K562 (cell line): ENCODE data around the gene TRUB1. TPM values are rescaled to one million over a fixed set of nuclear protein-coding genes. Genes with fewer than 3 reads are reported as not detected.

Experiments
- ATAC-seq: fragments of 200-7000 bp; cut with Tn5 transposase; 3 replicates; pipeline ENCODE4 v1.9.1; 2020; ENCODE audit warnings: moderate library complexity
- BruUV-seq: library from RNA; stranded (reverse); fragments of 400-500 nt; replicated peaks from 2 replicates; lab custom pipeline; 2021; lab: Mats Ljungman, UMichigan
- CTCF ChIA-PET: fragments of 300-600 bp; formaldehyde crosslinking; extraction: SDS; loops from one replicate; lab custom pipeline; 2021; ENCODE audit warnings: low intra/inter-chr PET ratio; lab: Yijun Ruan, JAX
- POLR2A ChIA-PET: fragments of 300-600, 350-650 bp; sonication (Branson Sonifier 250); formaldehyde crosslinking; extraction: SDS; loops from one replicate; lab custom pipeline; 2021; ENCODE audit warnings: antibody characterized with exemption, inconsistent platforms; lab: Yijun Ruan, JAX
- DNase-seq, 4 experiments: peaks; one replicate each; pipeline versions ENCODE4 v3.0.0 to v3.0.0-alpha.2; 2011 to 2018; ENCODE audit warnings: low spot score in 3 of 4, mixed read lengths in 3 of 4; ENCODE audit errors: extremely low read depth in 1 of 4
- FAIRE-seq: peaks from 2 replicates; lab custom pipeline; 2011; peaks lifted over from hg19 to GRCh38; lab: Jason Lieb, UNC
- H2AFZ ChIP-seq: 2 replicates; pipeline ENCODE4 v1.6.0; 2011; ENCODE audit warnings: low read depth, low read length, control low read depth, inconsistent platforms
- H3K27ac ChIP-seq: fragments of 200-600 bp; 3 replicates; pipeline ENCODE4 v1.8.0; 2011; ENCODE audit warnings: low read depth, mild to moderate bottlenecking, control low read depth, inconsistent platforms, low read length, moderate library complexity, mixed read lengths; ENCODE audit errors: extremely low read depth
- H3K27me3 ChIP-seq, 2 experiments: fragments of 300-600 bp in 1 of 2; 2 replicates in 1 of 2; 3 replicates in 1 of 2; pipeline versions ENCODE4 v1.6.0 to v1.8.0; 2011; ENCODE audit warnings: inconsistent platforms in 2 of 2, low read length in 2 of 2, mild to moderate bottlenecking in 1 of 2, mixed read lengths in 1 of 2, moderate library complexity in 1 of 2; ENCODE audit not compliant: control insufficient read depth in 2 of 2, insufficient read depth in 2 of 2
- H3K36me3 ChIP-seq: fragments of 300-600 bp; 3 replicates; pipeline ENCODE4 v1.8.0; 2011; ENCODE audit warnings: mild to moderate bottlenecking, low read length, inconsistent platforms; ENCODE audit not compliant: control insufficient read depth, insufficient read depth
- H3K4me1 ChIP-seq, 2 experiments: fragments of 200-600 bp in 1 of 2; replicated peaks in 1 of 2; 2 replicates in 1 of 2; 3 replicates in 1 of 2; pipeline versions ENCODE4 v1.5.1 to v1.8.0; 2011; ENCODE audit warnings: inconsistent platforms in 2 of 2, low read length in 2 of 2, mild to moderate bottlenecking in 1 of 2, mixed read lengths in 1 of 2, moderate library complexity in 1 of 2; ENCODE audit not compliant: control insufficient read depth in 2 of 2, insufficient read depth in 2 of 2
- H3K4me2 ChIP-seq: 2 replicates; pipeline ENCODE4 v1.6.1; 2011; ENCODE audit warnings: low read length, control low read depth, inconsistent platforms, mixed read lengths; ENCODE audit not compliant: insufficient read depth
- H3K4me3 ChIP-seq: fragments of 200-600 bp; sonication (generic), shearing (Covaris generic); 2 replicates; pipeline ENCODE4 v1.5.1; 2016; ENCODE audit warnings: control low read depth, inconsistent platforms
- H3K79me2 ChIP-seq: fragments of 200-600 bp; 3 replicates; pipeline ENCODE4 v1.8.0; 2011; ENCODE audit warnings: low read length, inconsistent platforms; ENCODE audit not compliant: control insufficient read depth, insufficient read depth
- H3K9ac ChIP-seq, 2 experiments: 2 replicates each; pipeline versions ENCODE4 v1.6.0 to v1.6.1; 2011; ENCODE audit warnings: low read depth in 2 of 2, low read length in 2 of 2, control low read depth in 1 of 2, inconsistent platforms in 1 of 2, mild to moderate bottlenecking in 1 of 2, mixed read lengths in 1 of 2; ENCODE audit not compliant: insufficient read depth in 1 of 2
- H3K9me1 ChIP-seq: one replicate; pipeline ENCODE4 v1.6.0; 2011; ENCODE audit warnings: inconsistent platforms, mild to moderate bottlenecking, low read length, moderate library complexity; ENCODE audit not compliant: control insufficient read depth, insufficient read depth
- H3K9me3 ChIP-seq: replicated peaks from 2 replicates; pipeline ENCODE4 v1.5.1; 2011; ENCODE audit warnings: low read depth, low read length, inconsistent platforms; ENCODE audit not compliant: control insufficient read depth, insufficient read depth
- H4K20me1 ChIP-seq: replicated peaks from 2 replicates; pipeline ENCODE4 v1.6.1; 2011; ENCODE audit warnings: low read length, inconsistent platforms, mixed read lengths; ENCODE audit not compliant: control insufficient read depth, insufficient read depth
- FOS ChIP-seq: IDR thresholded peaks from 3 replicates; pipeline ENCODE4 v1.6.1; 2011; ENCODE audit not compliant: insufficient read length; ENCODE audit errors: extremely low read depth
- MIER1 ChIP-seq: fragments of 450-650 bp; IDR thresholded peaks from 2 replicates; pipeline ENCODE4 v1.6.1; 2016; ENCODE audit warnings: antibody characterized with exemption, mild to moderate bottlenecking, low read depth
- MYBL2 ChIP-seq, 2 experiments: fragments of 450-650 bp in 1 of 2; sonication (generic) in 1 of 2; formaldehyde crosslinking in 1 of 2; IDR thresholded peaks; 2 replicates each; pipeline versions ENCODE4 v1.6.1 to v1.8.1; 2017 to 2022; ENCODE audit warnings: borderline replicate concordance in 1 of 2, inconsistent platforms in 1 of 2, low read depth in 1 of 2, mild to moderate bottlenecking in 1 of 2, missing genetic modification reagents in 1 of 2, moderate library complexity in 1 of 2
- ZFP36 ChIP-seq: fragments of 150-350 bp; IDR thresholded peaks from 2 replicates; pipeline ENCODE4 v1.6.1; 2018; ENCODE audit warnings: low read length, low read depth; ENCODE audit not compliant: partially characterized antibody
- WGBS: fragments of 100-300 bp; shearing (Covaris generic); methylation state at CpG from one replicate; pipeline ENCODE4 v1.1.6; 2016; ENCODE audit warnings: low coverage, mixed read lengths; ENCODE audit not compliant: insufficient coverage; ENCODE audit errors: missing lambda C conversion rate; 5-methylcytosine and 5-hydroxymethylcytosine counted together
- in situ Hi-C: fragments of 300-500 bp; cut with MboI; formaldehyde crosslinking; loops from 4 replicates; pipeline ENCODE4 v1.15.0; 2018; ENCODE audit warnings: inconsistent platforms, mixed read lengths
- intact Hi-C: fragments of 100-400 bp; cut with micrococcal nuclease; formaldehyde crosslinking; loops from 2 replicates; pipeline ENCODE4 v1.14.2; 2022
- polyA plus RNA-seq, 8 experiments: library from polyadenylated mRNA; depleted of rRNA in 4 of 8; stranded (reverse) in 5 of 8; unstranded in 3 of 8; fragments of >200 nt; fragmentation: Nextera tagmentation in 2 of 8; fragmentation: Illumina TruSeq in 1 of 8; extraction: Ambion mirVana in 2 of 8; extraction: Trizol in 1 of 8; gene quantifications; 2 replicates each; pipeline versions ENCODE4 v1.2.1 to v1.2.3, GENCODE V29; 2011 to 2014; ENCODE audit warnings: inconsistent platforms in 1 of 8, missing spikeins in 1 of 8
- total RNA-seq, 7 experiments: library from RNA; depleted of rRNA in 6 of 7; stranded (reverse); fragments of >200 nt in 6 of 7; fragmentation: Illumina TruSeq in 2 of 7; extraction: Trizol in 2 of 7; gene quantifications; 2 replicates each; pipeline versions ENCODE4 v1.2.1 to v1.2.3, GENCODE V29; 2011 to 2021; ENCODE audit warnings: low replicate concordance in 1 of 7
- TF ChIP-seq, protein P1 (sequence below): fragments of 450-650 bp; conservative IDR thresholded peaks from 2 replicates; pipeline ENCODE4 v1.6.1; 2016; ENCODE audit warnings: missing genetic modification characterization, low read depth, mild to moderate bottlenecking, control low read depth, missing compliant biosample characterization

TRUB1 gene
- total and polyA plus RNA-seq, 9 of the 15 experiments (the other 6 are each of a cell fraction or from before 2014, with no cell fraction given), result 4.6 to 16.5 (median 11.5) TPM

DNA sequence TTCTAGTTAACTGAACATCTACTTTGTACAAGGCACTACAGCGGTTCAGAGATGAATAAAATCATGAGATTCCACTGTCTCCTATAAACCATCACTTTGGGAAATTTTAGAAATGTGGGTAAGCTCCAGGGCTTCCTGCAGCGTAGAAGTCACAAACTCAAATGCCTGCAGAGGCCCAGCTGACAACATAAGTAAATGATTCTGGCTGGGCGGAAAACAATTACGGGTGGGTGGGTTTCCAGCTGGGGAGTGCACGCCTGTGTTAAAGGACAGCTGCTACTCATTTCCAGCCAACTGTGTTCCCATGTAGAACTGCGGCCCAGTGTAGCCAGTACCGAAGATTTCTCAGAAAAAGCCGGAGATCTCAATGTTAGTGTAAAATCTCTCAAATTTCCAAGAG is 85.7 kb downstream of the TRUB1 start:
- H4K20me1 ChIP-seq, result no peaks in the 10 kb centered on the region
- no peak overlapping the region for H3K4me3 ChIP-seq
- no peak overlapping the region for H2AFZ ChIP-seq
- DNase-seq, result no peak
- H3K27me3 ChIP-seq, result peaks cover 0 to 5% of the 10 kb centered on the region in 2 experiments; a peak in 1 of 5 replicates
- no peak overlapping the region for H3K9ac ChIP-seq
- H3K9me3 ChIP-seq, result no peaks in the 10 kb centered on the region
- no peaks in the 10 kb centered on the region for H3K36me3 ChIP-seq
- BruUV-seq, result no TSS peak
- H3K79me2 ChIP-seq, result no peaks in the 10 kb centered on the region
- CTCF ChIA-PET, result no interaction called here
- H3K4me1 ChIP-seq, result no peaks in the 10 kb centered on the region
- in situ Hi-C loops, result no loop called here
- TF ChIP-seq ZFP36 (no peak), MIER1 (no peak), MYBL2 (IDR thresholded peaks at IDR 0.05; ENCODE audit: low read depth) (no peak), MYBL2 (CRISPR knock-in tag; IDR thresholded peaks at IDR 0.05; ENCODE audit: borderline replicate concordance) (no peak), FOS (no peak)
- TF ChIP-seq, protein P1, sequence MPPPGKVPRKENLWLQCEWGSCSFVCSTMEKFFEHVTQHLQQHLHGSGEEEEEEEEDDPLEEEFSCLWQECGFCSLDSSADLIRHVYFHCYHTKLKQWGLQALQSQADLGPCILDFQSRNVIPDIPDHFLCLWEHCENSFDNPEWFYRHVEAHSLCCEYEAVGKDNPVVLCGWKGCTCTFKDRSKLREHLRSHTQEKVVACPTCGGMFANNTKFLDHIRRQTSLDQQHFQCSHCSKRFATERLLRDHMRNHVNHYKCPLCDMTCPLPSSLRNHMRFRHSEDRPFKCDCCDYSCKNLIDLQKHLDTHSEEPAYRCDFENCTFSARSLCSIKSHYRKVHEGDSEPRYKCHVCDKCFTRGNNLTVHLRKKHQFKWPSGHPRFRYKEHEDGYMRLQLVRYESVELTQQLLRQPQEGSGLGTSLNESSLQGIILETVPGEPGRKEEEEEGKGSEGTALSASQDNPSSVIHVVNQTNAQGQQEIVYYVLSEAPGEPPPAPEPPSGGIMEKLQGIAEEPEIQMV (tag), result no peak
- TF ChIP-seq, all 486 proteins: peak for 0
- intact Hi-C loops, result loop anchor here (10.0 kb wide), 1 partner anchor 149 kb away; no protein-coding TSS in a partner anchor
- WGBS, result 0% methylated on average over 4 of the region's 8 CpGs
- POLR2A ChIA-PET, result no interaction called here
- Histone ChIP-seq H3K9me1 (no peaks in the 10 kb centered on the region), H3K27ac (no peak overlapping the region), H3K4me2 (no peak overlapping the region)
- ATAC-seq (no peak), FAIRE-seq (no peak)
